PC-9 (cell line): ENCODE measurements around the gene ASGR2. TPM values are rescaled to one million over a fixed set of nuclear protein-coding genes. Genes with fewer than 3 reads are reported as not detected.

ENCODE experiments used
- BruUV-seq: library from RNA; stranded (reverse); fragments of 400-500 nt; replicated peaks from 2 replicates; lab custom pipeline; 2021; lab: Mats Ljungman, UMichigan
- CTCF ChIA-PET: fragments of 300-600 bp; sonication (Branson Sonifier 250); formaldehyde crosslinking; loops from one replicate; lab custom pipeline; 2022; ENCODE audit warnings: antibody characterized with exemption; lab: Charles Lee
- POLR2A ChIA-PET: fragments of 300-600 bp; sonication (Branson Sonifier 250); formaldehyde crosslinking; loops from one replicate; lab custom pipeline; 2022; ENCODE audit warnings: antibody characterized with exemption; ENCODE audit not compliant: unreplicated experiment; lab: Charles Lee
- DNase-seq, 2 experiments: peaks; one replicate each; pipeline versions ENCODE4 v3.0.0 to v3.0.0-alpha.2; 2015 to 2022; ENCODE audit warnings: mixed read lengths in 1 of 2
- H2AFZ ChIP-seq: fragments of 200-600 bp; sonication (generic); 2 replicates; pipeline ENCODE4 v1.8.1; 2017; ENCODE audit warnings: antibody characterized with exemption
- H3F3A ChIP-seq: fragments of 200-600 bp; sonication (generic); 2 replicates; pipeline ENCODE4 v1.8.1; 2017; ENCODE audit warnings: antibody characterized with exemption, mild to moderate bottlenecking, low read depth; ENCODE audit not compliant: insufficient read depth
- H3K27ac ChIP-seq: fragments of 200-600 bp; sonication (generic); 2 replicates; pipeline ENCODE4 v1.6.1; 2016; ENCODE audit warnings: mixed run types
- H3K27me3 ChIP-seq: fragments of 200-600 bp; sonication (generic); 2 replicates; pipeline ENCODE4 v1.6.1; 2016; ENCODE audit warnings: low read depth, mixed run types; ENCODE audit not compliant: insufficient read depth
- H3K36me3 ChIP-seq: fragments of 200-600 bp; sonication (generic); 2 replicates; pipeline ENCODE4 v1.6.1; 2016; ENCODE audit warnings: low read depth, mixed run types
- H3K4me1 ChIP-seq: fragments of 200-600 bp; sonication (generic); replicated peaks from 2 replicates; pipeline ENCODE4 v1.6.1; 2016; ENCODE audit warnings: mixed run types; ENCODE audit not compliant: insufficient read depth
- H3K4me2 ChIP-seq: fragments of 200-600 bp; sonication (generic); 2 replicates; pipeline ENCODE4 v1.6.1; 2017; ENCODE audit warnings: mixed run types
- H3K4me3 ChIP-seq: fragments of 200-600 bp; sonication (generic); 2 replicates; pipeline ENCODE4 v1.6.1; 2016; ENCODE audit warnings: mixed run types
- H3K79me2 ChIP-seq: fragments of 200-600 bp; sonication (generic); 2 replicates; pipeline ENCODE4 v1.6.1; 2017; ENCODE audit warnings: low read depth, mixed run types
- H3K9me2 ChIP-seq: fragments of 200-600 bp; sonication (generic); 2 replicates; pipeline ENCODE4 v1.8.1; 2017; ENCODE audit warnings: mild to moderate bottlenecking; ENCODE audit not compliant: insufficient read depth
- H3K9me3 ChIP-seq: fragments of 200-600 bp; sonication (generic); 2 replicates; pipeline ENCODE4 v1.8.1; 2016; ENCODE audit warnings: low read depth; ENCODE audit not compliant: insufficient read depth
- H4K20me1 ChIP-seq: fragments of 200-600 bp; sonication (generic); 2 replicates; pipeline ENCODE4 v1.8.1; 2017; ENCODE audit not compliant: insufficient read depth
- CTCF ChIP-seq: fragments of 200-600 bp; sonication (generic); conservative IDR thresholded peaks from 2 replicates; pipeline ENCODE4 v1.6.1; 2017; ENCODE audit warnings: mixed run types, antibody characterized with exemption, mild to moderate bottlenecking, moderate library complexity
- EZH2 ChIP-seq: fragments of 200-600 bp; sonication (generic); IDR thresholded peaks from 2 replicates; pipeline ENCODE4 v1.8.0; 2017; ENCODE audit warnings: antibody characterized with exemption, low read depth
- intact Hi-C: fragments of 100-400 bp; cut with micrococcal nuclease; formaldehyde crosslinking; loops from one replicate; pipeline ENCODE4 v1.10.0; 2022; ENCODE audit not compliant: unreplicated experiment
- total RNA-seq: library from RNA; stranded (reverse); gene quantifications from 2 replicates; pipeline ENCODE4 v1.2.3, GENCODE V29; 2021

The ASGR2 gene
- total RNA-seq, 1 experiment from 2014 or later = not detected

GRCh38 chr17:7060165-7060891 is 54.3 kb downstream of the ASGR2 start:
- H3K4me3 ChIP-seq = no peak overlapping the region; the same call in 1 of the 2 replicates
- DNase-seq = peak; percentile 73 to 94
- peak overlapping the region; percentile 56 for H3K4me2 ChIP-seq
- BruUV-seq = no TSS peak
- no peaks in the 10 kb centered on the region for H3K27me3 ChIP-seq
- no peaks in the 10 kb centered on the region for H3K36me3 ChIP-seq
- peaks cover 36% of the 10 kb centered on the region for H3K4me1 ChIP-seq
- intact Hi-C loops = no loop called here
- CTCF ChIA-PET = interaction anchor here (0.6 kb wide), 1 partner anchor 154 kb away, joined by 3 read pairs; no protein-coding TSS in a partner anchor
- peak overlapping the region; percentile 93 for H3K27ac ChIP-seq
- no peak for TF ChIP-seq EZH2
- no peak for TF ChIP-seq CTCF
- no peaks in the 10 kb centered on the region for H4K20me1 ChIP-seq
- peaks cover 38% of the 10 kb centered on the region for H3F3A ChIP-seq
- H3K9me2 ChIP-seq = no peaks in the 10 kb centered on the region
- H2AFZ ChIP-seq = no peak overlapping the region
- H3K9me3 ChIP-seq = no peaks in the 10 kb centered on the region
- POLR2A ChIA-PET = interaction anchor here (0.6 kb wide), 4 partner anchors 14 to 419 kb away, joined by 3 to 18 read pairs (median 8); partner anchors contain the start of genes SLC2A4 and ZBTB4
- H3K79me2 ChIP-seq = no peaks in the 10 kb centered on the region

- CTCF ChIA-PET = no interaction called here
- Histone ChIP-seq H3K36me3 (no peaks in the 10 kb centered on the region), H2AFZ (no peak overlapping the region), H3K9me2 (no peaks in the 10 kb centered on the region), H3K4me3 (no peak overlapping the region), H3K79me2 (no peaks in the 10 kb centered on the region), H3F3A (peaks cover 38% of the 10 kb centered on the region), H3K27me3 (no peaks in the 10 kb centered on the region), H4K20me1 (no peaks in the 10 kb centered on the region), H3K9me3 (no peaks in the 10 kb centered on the region), H3K4me1 (peaks cover 36% of the 10 kb centered on the region), H3K27ac (no peak overlapping the region), H3K4me2 (no peak overlapping the region)
- TF ChIP-seq EZH2 = no peak
- TF ChIP-seq CTCF = no peak
- no TSS peak for BruUV-seq
- intact Hi-C loops = no loop called here
- no peak for DNase-seq
- POLR2A ChIA-PET = no interaction called here
Measured at GRCh38 chr17:7058831-7059447, 55.7 kb downstream of the ASGR2 start.

- Histone ChIP-seq H3K27me3 (no peaks in the 10 kb centered on the region), H3K36me3 (no peaks in the 10 kb centered on the region), H4K20me1 (no peaks in the 10 kb centered on the region), H3K27ac (peak overlapping the region; percentile 22; the same call in 1 of the 2 replicates), H3K9me3 (no peaks in the 10 kb centered on the region), H3K9me2 (no peaks in the 10 kb centered on the region), H3K4me3 (no peak overlapping the region), H3K4me1 (peaks cover 36% of the 10 kb centered on the region), H3K4me2 (no peak overlapping the region), H3K79me2 (no peaks in the 10 kb centered on the region), H2AFZ (no peak overlapping the region), H3F3A (peaks cover 34% of the 10 kb centered on the region)
- POLR2A ChIA-PET = interaction anchor here (0.5 to 0.6 kb wide), 2 partner anchors 116 to 519 kb away, joined by 3 read pairs; no protein-coding TSS in a partner anchor
- BruUV-seq = no TSS peak
- DNase-seq = peak; percentile 14 to 78
- intact Hi-C loops = no loop called here
- CTCF ChIA-PET = interaction anchor here (0.7 kb wide), 1 partner anchor 121 kb away, joined by 7 read pairs; no protein-coding TSS in a partner anchor
- TF ChIP-seq CTCF (no peak), EZH2 (no peak)
Measured at GRCh38 chr17:7056386-7056785, 58.2 kb downstream of the ASGR2 start.

Other genes starting within 250 kb of the ASGR2 start
- gene ALOX12, start 118.8 kb downstream of the ASGR2 start, total RNA-seq = not detected in 2 replicates
- 196 and 301 TPM in 2 replicates for gene RNASEK, start 102.2 kb downstream of the ASGR2 start, total RNA-seq
- 0.28 and 0.48 TPM in 2 replicates for gene BCL6B, start 91.8 kb downstream of the ASGR2 start, total RNA-seq
- gene SLC16A13, start 78.8 kb downstream of the ASGR2 start, total RNA-seq = 33.4 and 40.6 TPM in 2 replicates
- not detected in 2 replicates for gene SLC16A11, start 70.7 kb downstream of the ASGR2 start, total RNA-seq
- not detected in 2 replicates for gene CLEC10A, start 34.6 kb downstream of the ASGR2 start, total RNA-seq
- 3.5 and 5.9 TPM in 2 replicates for gene ASGR1, start 64.5 kb upstream of the ASGR2 start, total RNA-seq
- gene DLG4, start 105.0 kb upstream of the ASGR2 start, total RNA-seq = 27.1 and 32.8 TPM in 2 replicates
- gene ACADVL, start 105.1 kb upstream of the ASGR2 start, total RNA-seq = 531 and 604 TPM in 2 replicates
- 77.9 and 86.8 TPM in 2 replicates for gene DVL2, start 119.7 kb upstream of the ASGR2 start, total RNA-seq
- gene PHF23, start 124.6 kb upstream of the ASGR2 start, total RNA-seq = 64.5 and 65.8 TPM in 2 replicates
- 424 and 457 TPM in 2 replicates for gene GABARAP, start 127.6 kb upstream of the ASGR2 start, total RNA-seq
- 173 and 203 TPM in 2 replicates for gene CTDNEP1, start 136.9 kb upstream of the ASGR2 start, total RNA-seq
- gene ELP5, start 137.4 kb upstream of the ASGR2 start, total RNA-seq = 31.8 and 45.1 TPM in 2 replicates
- 390 and 442 TPM in 2 replicates for gene CLDN7, start 147.7 kb upstream of the ASGR2 start, total RNA-seq
- 1.5 and 1.6 TPM in 2 replicates for gene SLC2A4, start 166.9 kb upstream of the ASGR2 start, total RNA-seq
- gene YBX2, start 179.8 kb upstream of the ASGR2 start, total RNA-seq = 0.65 and 0.68 TPM in 2 replicates
- gene EIF5A, start 192.8 kb upstream of the ASGR2 start, total RNA-seq = 806 and 1,298 TPM in 2 replicates
- gene GPS2, start 200.5 kb upstream of the ASGR2 start, total RNA-seq = 43.5 and 61.3 TPM in 2 replicates
- gene NEURL4, start 214.5 kb upstream of the ASGR2 start, total RNA-seq = 46.5 and 57.9 TPM in 2 replicates
- gene ACAP1, start 221.7 kb upstream of the ASGR2 start, total RNA-seq = 10.9 and 28.5 TPM in 2 replicates
- gene KCTD11, start 237.3 kb upstream of the ASGR2 start, total RNA-seq = 16.4 and 18.3 TPM in 2 replicates
- gene TMEM95, start 240.3 kb upstream of the ASGR2 start, total RNA-seq = 0.45 and 0.50 TPM in 2 replicates